Aorta (tissue), 5 donors: ENCODE results near the gene PLPP3. TPM values are rescaled to one million over a fixed set of nuclear protein-coding genes. Genes with fewer than 3 reads are reported as not detected.
A peak's percentile ranks its signal among the peaks of the same experiment; 100 is the strongest.

Experiments used
- ATAC-seq: fragments of 200-7000 bp; cut with Tn5 transposase; one replicate; pipeline ENCODE4 v1.9.1; 2022; ENCODE audit warnings: moderate library complexity; ENCODE audit not compliant: low FRiP score
- DNase-seq, 2 donors: peaks; one replicate each; pipeline ENCODE4 v3.0.0-alpha.2; 2020
- H3K27ac ChIP-seq, 2 donors: one replicate each; pipeline ENCODE4 v1.5.1; 2013; ENCODE audit warnings: low read length in 2 of 2, mild to moderate bottlenecking in 2 of 2, moderate library complexity in 2 of 2, control low read depth in 1 of 2, inconsistent platforms in 1 of 2, low read depth in 1 of 2
- H3K27me3 ChIP-seq, 2 donors: one replicate each; pipeline ENCODE4 v1.6.1; 2013; ENCODE audit warnings: control low read depth in 1 of 2, low read length in 1 of 2, mild to moderate bottlenecking in 1 of 2, moderate library complexity in 1 of 2; ENCODE audit not compliant: insufficient read depth in 2 of 2, control insufficient read depth in 1 of 2
- H3K36me3 ChIP-seq, 2 donors: one replicate each; pipeline ENCODE4 v1.6.1; 2013; ENCODE audit warnings: control low read depth in 1 of 2, low read length in 1 of 2, mild to moderate bottlenecking in 1 of 2; ENCODE audit not compliant: insufficient read depth in 2 of 2, control insufficient read depth in 1 of 2
- H3K4me1 ChIP-seq, 2 donors: one replicate each; pipeline ENCODE4 v1.6.1; 2013; ENCODE audit warnings: low read length in 2 of 2, control low read depth in 1 of 2, mild to moderate bottlenecking in 1 of 2, moderate library complexity in 1 of 2; ENCODE audit not compliant: insufficient read depth in 2 of 2, control insufficient read depth in 1 of 2
- H3K4me3 ChIP-seq, 2 donors: one replicate each; pipeline ENCODE4 v1.5.1; 2013; ENCODE audit warnings: low read length in 2 of 2, control low read depth in 1 of 2, mild to moderate bottlenecking in 1 of 2
- H3K9me3 ChIP-seq: one replicate; pipeline ENCODE4 v1.6.1; 2013; ENCODE audit warnings: mild to moderate bottlenecking, low read length; ENCODE audit not compliant: control insufficient read depth
- WGBS, 2 donors: extraction: QIAGEN DNeasy Blood & Tissue Kit; methylation state at CpG; one replicate each; pipeline ENCODE4 v1.1.7; 2013; 5-methylcytosine and 5-hydroxymethylcytosine counted together
- intact Hi-C, 2 donors: fragments of 100-400 bp; cut with DNase I; formaldehyde crosslinking; loops; one replicate each; pipeline versions ENCODE4 v1.14.2 to v1.15.0; 2022
- polyA plus RNA-seq, 2 donors: library from polyadenylated mRNA; stranded (reverse); fragments of 200-250 nt; gene quantifications; one replicate each; pipeline ENCODE4 v1.2.3, GENCODE V29; 2013
- total RNA-seq, 2 donors: library from RNA; stranded (reverse); fragmentation: NEBNext Ultra II Directional; extraction: Animal tissue kit (Norgen Biotek cat#: 25700); gene quantifications; one replicate each; pipeline ENCODE4 v1.2.1, GENCODE V29; 2021
- donor health status: healthy with polysubstance abuse.
- donor health status: Bipolar disorder and iron deficiency.
- donor health status: DM: no; HTN: no; CAD: no.
- donor health status: DM: no; HTN: no; CAD: no.
- donor health status: DM: yes; HTN: yes; CAD: no.

Gene PLPP3
- total and polyA plus RNA-seq, 4 donors: 19.0 to 114 (median 94.2) TPM

- H3K27ac ChIP-seq: no peak overlapping the region
- 77% methylated on average over 7 of the region's 7 CpGs for WGBS, 2 donors
- H3K9me3 ChIP-seq: no peaks in the 10 kb centered on the region
- no peak overlapping the region for H3K4me3 ChIP-seq
- intact Hi-C loops: no loop called here
- ATAC-seq (peak; percentile 51), DNase-seq (no peak)
- peaks cover 0 to 4% of the 10 kb centered on the region in 2 donors for H3K36me3 ChIP-seq
- peaks cover 0 to 7% of the 10 kb centered on the region in 2 donors for H3K4me1 ChIP-seq
- no peaks in the 10 kb centered on the region for H3K27me3 ChIP-seq
Measured at GRCh38 chr1:56516539-56517252, 62.7 kb downstream of the PLPP3 start.

- Histone ChIP-seq H3K4me1 (peaks cover 0 to 7% of the 10 kb centered on the region in 2 donors), H3K27me3 (no peaks in the 10 kb centered on the region), H3K36me3 (peaks cover 0 to 7% of the 10 kb centered on the region in 2 donors), H3K9me3 (no peaks in the 10 kb centered on the region), H3K27ac (no peak overlapping the region), H3K4me3 (no peak overlapping the region)
- WGBS, 2 donors: 97 to 99% methylated on average over 4 of the region's 4 CpGs
- intact Hi-C loops: no loop called here
- no peak for ATAC-seq
- no peak for DNase-seq
Measured at GRCh38 chr1:56515898-56516538, 63.3 kb downstream of the PLPP3 start.

- H3K36me3 ChIP-seq: peaks cover 0 to 4% of the 10 kb centered on the region in 2 donors
- H3K9me3 ChIP-seq: no peaks in the 10 kb centered on the region
- ATAC-seq (no peak), DNase-seq (no peak)
- 84 to 85% methylated on average over 8 of the region's 8 CpGs for WGBS, 2 donors
- H3K27me3 ChIP-seq: no peaks in the 10 kb centered on the region
- H3K4me1 ChIP-seq: peaks cover 0 to 4% of the 10 kb centered on the region in 2 donors
- no peak overlapping the region for H3K4me3 ChIP-seq
- intact Hi-C loops: no loop called here
- H3K27ac ChIP-seq: no peak overlapping the region
Measured at GRCh38 chr1:56512724-56513494, 66.5 kb downstream of the PLPP3 start.

GRCh38 chr1:56511766-56512165 is 67.6 kb downstream of the PLPP3 start:
- WGBS, 2 donors: 94 to 95% methylated on average over 8 of the region's 8 CpGs
- Histone ChIP-seq H3K27ac (no peak overlapping the region), H3K9me3 (no peaks in the 10 kb centered on the region), H3K4me1 (peaks cover 0 to 4% of the 10 kb centered on the region in 2 donors), H3K27me3 (no peaks in the 10 kb centered on the region), H3K4me3 (no peak overlapping the region), H3K36me3 (peaks cover 0 to 9% of the 10 kb centered on the region in 2 donors)
- DNase-seq (no peak), ATAC-seq (no peak)
- intact Hi-C loops: no loop called here

- Histone ChIP-seq H3K4me3 (no peak overlapping the region), H3K27ac (no peak overlapping the region), H3K4me1 (peaks cover 0 to 4% of the 10 kb centered on the region in 2 donors), H3K36me3 (peaks cover 0 to 9% of the 10 kb centered on the region in 2 donors), H3K9me3 (no peaks in the 10 kb centered on the region), H3K27me3 (no peaks in the 10 kb centered on the region)
- ATAC-seq: no peak
- intact Hi-C loops: no loop called here
- DNase-seq: no peak
- WGBS, 2 donors: 80 to 83% methylated on average over 6 of the region's 6 CpGs
Measured at GRCh38 chr1:56511364-56511763, 68.0 kb downstream of the PLPP3 start.

GRCh38 chr1:56510642-56511021 is 68.7 kb downstream of the PLPP3 start:
- Histone ChIP-seq H3K4me1 (peaks cover 0 to 4% of the 10 kb centered on the region in 2 donors), H3K27me3 (no peaks in the 10 kb centered on the region), H3K36me3 (peaks cover 0 to 9% of the 10 kb centered on the region in 2 donors), H3K27ac (no peak overlapping the region), H3K9me3 (no peaks in the 10 kb centered on the region), H3K4me3 (no peak overlapping the region)
- no peak for DNase-seq
- ATAC-seq: no peak
- intact Hi-C loops: no loop called here
- WGBS, 2 donors: 28 to 29% methylated on average over 1 of the region's 1 CpG

GRCh38 chr1:56509713-56510641 is 69.4 kb downstream of the PLPP3 start:
- intact Hi-C loops: no loop called here
- ATAC-seq: no peak
- WGBS, 2 donors: 67 to 71% methylated on average over 13 of the region's 13 CpGs

GRCh38 chr1:56508523-56508983 is 70.8 kb downstream of the PLPP3 start:
- no peak overlapping the region for H3K27ac ChIP-seq
- no peak for ATAC-seq
- H3K4me1 ChIP-seq: no peaks in the 10 kb centered on the region

More at GRCh38 chr1:56509713-56510641, 69.4 kb downstream of the PLPP3 start:
- H3K9me3 ChIP-seq: no peaks in the 10 kb centered on the region
- H3K27me3 ChIP-seq: no peaks in the 10 kb centered on the region
- H3K27ac ChIP-seq: no peak overlapping the region
- peaks cover 0 to 3% of the 10 kb centered on the region in 2 donors for H3K4me1 ChIP-seq
- peaks cover 0 to 10% of the 10 kb centered on the region in 2 donors for H3K36me3 ChIP-seq
- H3K4me3 ChIP-seq: no peak overlapping the region
- no peak for DNase-seq

More at GRCh38 chr1:56508523-56508983, 70.8 kb downstream of the PLPP3 start:
- no peaks in the 10 kb centered on the region for H3K27me3 ChIP-seq
- H3K9me3 ChIP-seq: no peaks in the 10 kb centered on the region
- H3K4me3 ChIP-seq: no peak overlapping the region
- 51 to 60% methylated on average over 4 of the region's 4 CpGs for WGBS, 2 donors
- DNase-seq: peak in 1 of 2 donors; percentile 75
- peaks cover 0 to 10% of the 10 kb centered on the region in 2 donors for H3K36me3 ChIP-seq
- intact Hi-C loops: no loop called here
